SH-SY5Y (cell line): ENCODE measurements around the gene CPA2.

Source experiments
- GATA2 ChIP-seq: IDR thresholded peaks from 2 replicates; pipeline ENCODE4 v1.6.1; 2011; ENCODE audit warnings: mild to moderate bottlenecking, low read depth, low read length
- GATA3 ChIP-seq: IDR thresholded peaks from 2 replicates; pipeline ENCODE4 v1.6.1; 2011; ENCODE audit warnings: low read depth, mild to moderate bottlenecking, low read length, moderate library complexity

The CPA2 gene

DNA sequence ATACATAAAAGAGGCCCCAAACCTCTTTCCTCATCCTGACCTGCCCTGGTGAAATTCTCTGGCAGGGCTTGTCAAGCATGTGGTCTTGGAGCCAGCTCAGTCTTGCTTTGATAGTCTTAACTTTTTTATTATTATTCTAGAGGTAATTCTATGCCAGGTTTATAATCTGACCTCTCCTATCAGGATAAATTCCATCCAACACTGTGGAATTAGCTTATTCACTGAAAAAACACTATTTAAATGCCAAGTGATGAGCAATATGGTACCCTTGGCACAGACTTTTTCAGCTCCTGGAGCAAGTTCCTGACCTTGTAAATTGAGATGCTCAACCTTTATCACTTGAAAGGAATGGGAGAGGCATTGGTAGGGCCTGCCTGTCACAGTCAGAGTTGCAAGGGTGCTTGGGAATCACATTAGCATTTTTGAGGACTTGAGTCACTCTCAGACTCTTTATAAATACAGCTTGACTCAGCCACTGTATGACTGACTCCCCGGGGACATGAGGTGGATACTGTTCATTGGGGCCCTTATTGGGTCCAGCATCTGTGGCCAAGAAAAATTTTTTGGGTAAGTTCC lies 26.1 kb downstream of the CPA2 start, which contains the start of gene CPA4:
Gene CPA4, plus strand, starts transcription at position 480 of the 576 bp plus-strand sequence. Its CDS starts 20 bp downstream, at position 500.
- TF ChIP-seq GATA2: no peak
- TF ChIP-seq GATA3: no peak

DNA sequence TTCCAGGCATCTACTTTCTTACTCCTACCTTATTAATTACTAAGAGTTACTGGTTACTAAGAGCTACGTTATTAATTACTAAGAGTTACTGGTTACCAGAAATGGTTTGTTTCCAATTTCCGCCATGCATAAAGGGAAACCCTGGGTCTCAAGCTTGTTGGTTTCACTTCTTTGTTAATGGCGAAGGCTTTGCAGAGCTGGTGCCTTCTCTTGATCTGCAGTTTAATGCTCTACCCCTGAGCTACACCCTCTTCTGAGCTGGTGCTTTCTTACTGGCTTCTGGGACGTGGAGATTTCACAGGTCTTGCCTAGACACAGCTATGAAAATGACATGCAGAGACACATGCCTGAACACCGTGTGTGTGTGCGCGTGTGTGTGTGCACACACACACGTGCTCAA lies 26.9 kb downstream of the CPA2 start:
- TF ChIP-seq GATA3 (no peak), GATA2 (no peak)

- TF ChIP-seq GATA2 (no peak), GATA3 (no peak)
These were observed 27.7 kb downstream of the CPA2 start for GRCh38 chr7:130294314-130294713.

- TF ChIP-seq GATA3 (no peak), GATA2 (no peak)
These were observed 29.7 kb downstream of the CPA2 start for GRCh38 chr7:130296221-130296951.

DNA sequence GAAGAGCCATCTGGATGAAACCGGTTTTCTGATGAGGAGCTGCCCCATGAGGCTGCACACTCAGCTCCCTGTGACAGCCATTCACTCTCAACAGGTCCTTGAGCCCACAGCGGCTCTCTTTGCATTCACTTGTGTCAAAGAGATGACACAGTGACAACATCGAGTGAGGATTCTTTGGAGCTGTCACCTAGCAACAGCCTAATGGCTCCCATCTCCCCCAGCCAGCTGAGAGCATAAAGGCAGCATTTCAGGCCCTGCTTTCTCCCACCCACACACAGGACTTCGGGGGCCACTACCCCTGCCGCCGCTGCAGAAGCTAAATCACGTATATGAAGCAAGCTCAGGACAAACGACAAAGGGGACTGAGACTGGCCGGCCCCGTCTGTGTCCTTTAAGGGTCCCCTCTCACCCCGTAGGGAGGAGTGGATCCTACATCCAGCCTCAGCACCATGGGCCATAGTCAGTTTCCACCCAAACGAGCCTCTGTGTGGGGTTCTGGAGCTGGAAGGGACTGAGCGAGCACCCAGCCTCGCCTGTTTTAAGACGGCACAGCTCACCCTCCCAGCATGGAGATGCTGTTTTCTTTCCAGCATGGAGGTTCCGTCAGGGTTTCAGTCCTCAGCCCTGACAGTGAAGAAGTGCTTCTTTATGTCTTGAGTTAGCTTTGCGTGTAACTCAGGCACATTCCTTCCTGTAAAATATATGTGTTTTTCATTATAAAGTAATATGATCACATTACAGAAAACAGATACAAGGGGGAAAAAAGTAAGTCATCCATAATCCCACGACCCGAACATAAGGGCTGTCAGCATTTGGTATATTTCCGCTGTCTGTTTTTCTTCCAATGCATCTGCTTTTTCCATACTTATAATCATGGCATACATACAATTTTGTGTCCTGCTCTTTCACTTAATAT lies 31.2 kb downstream of the CPA2 start:
- no peak for TF ChIP-seq GATA3
- TF ChIP-seq GATA2: no peak

- no peak for TF ChIP-seq GATA2
- no peak for TF ChIP-seq GATA3
These were observed 32.1 kb downstream of the CPA2 start for GRCh38 chr7:130298544-130299326.

GRCh38 chr7:130299866-130300265 lies 33.2 kb downstream of the CPA2 start:
- TF ChIP-seq GATA2: no peak
- no peak for TF ChIP-seq GATA3

- TF ChIP-seq GATA3 (no peak), GATA2 (no peak)
These were observed 34.9 kb downstream of the CPA2 start for GRCh38 chr7:130301501-130302020.

DNA sequence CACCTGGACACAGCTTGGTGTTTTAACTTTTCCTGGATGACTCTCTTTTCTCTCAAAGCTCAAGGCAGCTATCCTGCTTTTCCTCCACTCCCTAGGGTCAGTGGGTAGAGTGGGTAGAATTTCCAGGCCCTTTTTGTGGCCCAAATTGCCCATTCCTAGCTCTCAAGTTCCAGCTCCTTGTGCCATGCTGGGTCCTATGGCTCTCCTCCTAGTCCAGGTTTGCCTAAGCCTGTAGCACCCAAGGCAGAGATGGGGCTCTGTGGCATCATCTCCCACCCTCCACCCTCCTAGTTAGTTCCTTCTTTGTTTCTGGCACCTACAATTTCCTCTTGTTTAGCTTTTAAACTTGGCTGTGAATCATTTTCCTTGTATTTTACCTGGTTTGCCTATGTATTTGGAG lies 36.0 kb downstream of the CPA2 start:
- TF ChIP-seq GATA2 (no peak), GATA3 (no peak)

GRCh38 chr7:130303127-130303526 lies 36.5 kb downstream of the CPA2 start:
- no peak for TF ChIP-seq GATA3
- TF ChIP-seq GATA2: no peak

DNA sequence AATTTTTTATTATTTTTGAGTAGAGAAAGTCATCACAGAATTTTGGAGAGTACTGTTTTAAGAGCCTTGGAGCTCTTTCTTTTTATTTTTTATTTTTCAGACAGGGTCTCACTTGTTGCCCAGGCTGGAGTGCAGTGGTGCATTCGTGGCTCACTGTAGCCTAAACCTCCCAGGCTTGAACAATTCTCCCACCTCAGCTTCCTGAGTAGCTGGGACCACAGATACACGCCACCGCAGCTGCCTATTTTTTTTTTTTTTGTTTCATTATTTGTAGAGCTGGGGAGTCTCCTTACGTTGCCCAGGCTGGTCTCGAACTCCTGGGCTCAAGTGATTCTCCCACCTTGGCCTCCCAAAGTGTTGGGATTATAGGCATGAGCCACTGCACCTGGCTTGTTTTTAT lies 36.9 kb downstream of the CPA2 start:
- TF ChIP-seq GATA2 (no peak), GATA3 (no peak)

DNA sequence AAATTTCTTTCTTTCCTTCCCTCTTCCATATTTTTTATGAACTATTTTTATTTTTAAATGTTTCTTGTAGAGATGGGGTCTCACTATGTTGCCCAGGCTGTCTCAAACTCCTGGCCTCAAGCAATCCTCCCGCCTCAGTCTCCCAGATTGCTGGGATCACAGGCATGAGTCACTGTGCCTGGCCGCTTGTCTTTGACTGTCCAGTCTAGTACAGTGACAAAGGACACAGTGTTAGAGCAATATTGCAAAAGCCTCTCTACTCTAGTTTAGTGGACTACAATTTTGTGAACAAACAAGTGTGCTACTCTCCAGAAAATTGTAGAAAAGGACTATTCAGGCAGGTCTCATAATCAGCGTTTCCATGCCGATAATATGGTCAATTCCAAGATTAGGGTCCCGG lies 37.3 kb downstream of the CPA2 start:
- no peak for TF ChIP-seq GATA2
- no peak for TF ChIP-seq GATA3

DNA sequence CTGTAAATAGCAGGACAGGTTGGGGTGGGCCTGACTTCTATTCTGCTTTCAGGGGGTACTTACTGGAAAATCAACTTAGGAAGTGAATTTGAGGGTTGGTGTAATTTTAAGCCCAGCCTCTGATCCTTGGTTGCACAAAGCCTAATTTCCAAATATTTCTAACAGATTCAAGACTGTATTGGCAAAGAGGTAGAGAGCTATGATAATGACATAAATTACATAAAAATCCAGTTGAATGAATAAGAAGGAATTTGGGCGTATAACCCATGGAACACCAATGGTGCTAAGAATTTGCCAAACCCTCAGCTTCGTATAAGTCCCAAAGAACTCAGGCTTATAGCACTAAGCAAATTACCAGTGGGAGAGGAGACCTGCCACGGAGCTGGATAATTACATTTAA lies 38.2 kb downstream of the CPA2 start:
- no peak for TF ChIP-seq GATA3
- TF ChIP-seq GATA2: no peak
